B cell (primary cell): ENCODE measurements around the gene TPP2.

Experiments used
- CTCF ChIP-seq: fragments of 200-600 bp; IDR thresholded peaks from one replicate; pipeline ENCODE4 v1.8.0; 2022; ENCODE audit warnings: antibody characterized with exemption, mild to moderate bottlenecking
- EZH2 ChIP-seq: IDR thresholded peaks from 2 replicates; pipeline ENCODE4 v1.6.1; 2012; ENCODE audit warnings: borderline replicate concordance, low read depth, mild to moderate bottlenecking, moderate library complexity, low read length; ENCODE audit not compliant: insufficient read depth, poor library complexity, severe bottlenecking

GRCh38 chr13:102651892-102652291 lies 55.1 kb downstream of the TPP2 start:
- TF ChIP-seq EZH2 (no peak), CTCF (no peak)
